Gastrocnemius medialis (tissue), 4 donors: ENCODE data around the gene BCL2.

Experiments
- CTCF ChIP-seq, 5 experiments: fragments of 450-650 bp in 3 of 5; fragments of 200-600 bp in 2 of 5; sonication (generic) in 2 of 5; IDR thresholded peaks in 4 of 5; conservative IDR thresholded peaks in 1 of 5; 1 replicate in 4 of 5; 2 replicates in 1 of 5; pipeline ENCODE4 v1.5.1; 2016 to 2019; ENCODE audit warnings: antibody characterized with exemption in 5 of 5, mild to moderate bottlenecking in 3 of 5, moderate library complexity in 3 of 5
- POLR2A ChIP-seq, 2 donors: fragments of 450-650 bp; IDR thresholded peaks; one replicate each; pipeline ENCODE4 v1.6.1; 2017; ENCODE audit warnings: antibody characterized with exemption in 2 of 2, mild to moderate bottlenecking in 2 of 2, moderate library complexity in 2 of 2

- TF ChIP-seq CTCF (IDR thresholded peaks at IDR 0.05 in 4 of 5, conservative IDR thresholded peaks at IDR 0.05 in 1 of 5) (no peak), POLR2A (IDR thresholded peaks at IDR 0.05) (no peak)
These were observed 64.7 kb downstream of the BCL2 start for GRCh38 chr18:63254716-63255399.
